Gastroesophageal sphincter (tissue), 3 donors: Measurements from ENCODE around the gene CERS1.

Experiments used
- CTCF ChIP-seq, 4 experiments: fragments of 200-600 bp in 2 of 4; fragments of 450-650 bp in 2 of 4; sonication (generic) in 1 of 4; IDR thresholded peaks; one replicate each; pipeline ENCODE4 v1.5.1; 2017 to 2019; ENCODE audit warnings: antibody characterized with exemption in 4 of 4, mild to moderate bottlenecking in 2 of 4, moderate library complexity in 2 of 4
- EP300 ChIP-seq: sonication (generic); formaldehyde crosslinking; IDR thresholded peaks from one replicate; pipeline ENCODE4 v1.6.1; 2017; ENCODE audit warnings: antibody characterized with exemption, mild to moderate bottlenecking
- POLR2A ChIP-seq, 2 donors: fragments of 450-650 bp; IDR thresholded peaks; one replicate each; pipeline ENCODE4 v1.6.1; 2017; ENCODE audit warnings: antibody characterized with exemption in 2 of 2, mild to moderate bottlenecking in 2 of 2, moderate library complexity in 1 of 2
- POLR2AphosphoS5 ChIP-seq: sonication (generic); formaldehyde crosslinking; IDR thresholded peaks from one replicate; pipeline ENCODE4 v1.6.1; 2017; ENCODE audit warnings: antibody characterized with exemption

DNA sequence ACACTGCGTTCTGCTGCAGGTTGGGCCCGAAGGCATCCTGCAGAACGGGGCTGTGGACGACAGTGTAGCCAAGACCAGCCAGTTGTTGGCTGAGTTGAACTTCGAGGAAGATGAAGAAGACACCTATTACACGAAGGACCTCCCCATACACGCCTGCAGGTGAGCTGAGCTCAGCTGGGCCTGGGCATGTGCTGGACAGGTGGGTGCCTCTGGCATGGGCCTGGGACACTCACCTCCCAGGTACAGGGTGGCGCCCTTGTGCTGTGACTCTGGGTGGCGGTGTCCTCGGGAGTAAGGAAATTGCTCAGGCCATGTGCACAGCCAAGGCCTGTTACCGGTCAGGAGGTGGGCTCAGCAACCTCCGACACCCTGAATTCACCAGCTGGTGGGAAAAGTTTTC lies 50.0 kb downstream of the CERS1 start:
- TF ChIP-seq CTCF (IDR thresholded peaks at IDR 0.05) (no peak), POLR2AphosphoS5 (no peak), POLR2A (IDR thresholded peaks at IDR 0.05) (no peak), EP300 (no peak)
